Endothelial cell of umbilical vein (primary cell): ENCODE results near the gene CD99L2.

Source experiments
- CTCF ChIP-seq, 2 donors: IDR thresholded peaks; 1 replicate in 1 of 2; 2 replicates in 1 of 2; pipeline ENCODE4 v1.5.1; 2011; ENCODE audit warnings: low read length in 2 of 2, mild to moderate bottlenecking in 2 of 2, moderate library complexity in 2 of 2, control low read depth in 1 of 2, inconsistent platforms in 1 of 2, low read depth in 1 of 2; ENCODE audit not compliant: insufficient read depth in 1 of 2; ENCODE audit errors: extremely low read depth in 1 of 2
- FOS ChIP-seq: IDR thresholded peaks from 2 replicates; pipeline ENCODE4 v1.6.1; 2011; ENCODE audit warnings: mild to moderate bottlenecking, low read length, moderate library complexity, borderline replicate concordance; ENCODE audit not compliant: insufficient read depth
- MAX ChIP-seq: IDR thresholded peaks from 2 replicates; pipeline ENCODE4 v1.6.1; 2011; ENCODE audit not compliant: insufficient read depth, insufficient read length
- POLR2A ChIP-seq: IDR thresholded peaks from 2 replicates; pipeline ENCODE4 v1.6.1; 2012; ENCODE audit warnings: low read depth, mild to moderate bottlenecking, control low read depth, low read length
- POLR2AphosphoS5 ChIP-seq: IDR thresholded peaks from 2 replicates; pipeline ENCODE4 v1.6.1; 2012; ENCODE audit warnings: low read depth, mild to moderate bottlenecking, control low read depth, low read length, moderate library complexity; ENCODE audit not compliant: insufficient read depth

GRCh38 chrX:150790021-150790420, 108.4 kb downstream of the CD99L2 start:
- TF ChIP-seq MAX = no peak
- TF ChIP-seq POLR2AphosphoS5 = no peak
- TF ChIP-seq CTCF (IDR thresholded peaks at IDR 0.05; ENCODE audit: extremely low read depth in 1 of 2, insufficient read depth in 1 of 2, low read depth in 1 of 2, low read length in 2 of 2) = no peak
- no peak for TF ChIP-seq FOS
- no peak for TF ChIP-seq POLR2A
